ENCODE data around the gene RHAG.
A peak's percentile ranks its signal among the peaks of the same experiment; 100 is the strongest.
"Not testable (repeated sequence)": the region's sequence is repeated elsewhere in the genome, so short reads cannot be mapped to it uniquely, and the experiment has no call there.

RHAG gene

DNA sequence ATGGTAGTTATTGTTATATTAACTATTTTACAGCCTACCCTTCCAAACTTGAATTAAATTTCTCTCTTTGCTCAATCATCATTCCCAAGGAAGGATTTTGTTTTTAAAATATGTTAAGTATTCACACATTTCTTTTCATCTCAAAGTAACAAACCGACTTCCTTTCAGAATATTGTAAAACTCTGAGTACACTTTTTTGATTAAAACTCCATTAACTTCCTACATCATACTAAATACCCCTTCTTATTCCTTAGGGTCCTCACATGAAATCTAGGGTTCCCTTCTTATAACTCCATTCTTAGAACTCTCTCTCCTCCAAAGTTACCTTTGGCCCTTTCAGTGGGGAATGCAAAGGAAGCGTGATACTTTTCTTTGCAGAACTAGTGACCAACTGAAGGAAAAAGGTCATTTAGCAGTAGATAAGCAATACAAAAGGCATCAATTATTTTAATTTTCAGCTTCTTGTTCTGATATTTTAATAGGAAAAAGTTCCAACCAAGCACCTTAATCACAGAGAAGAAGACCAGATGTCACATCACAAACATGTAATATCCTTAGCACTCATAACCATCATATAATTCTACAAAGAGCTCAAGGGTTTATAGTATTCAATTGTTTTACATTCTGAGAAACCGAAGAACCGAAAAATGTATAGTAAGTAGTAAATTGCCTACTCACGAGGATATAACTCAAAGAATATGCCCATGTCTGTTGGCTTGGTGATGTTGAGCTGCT is 494 bp downstream of the RHAG start:
- DNase-seq (ENCODE audit: low read depth, low spot score) = no peak

DNA sequence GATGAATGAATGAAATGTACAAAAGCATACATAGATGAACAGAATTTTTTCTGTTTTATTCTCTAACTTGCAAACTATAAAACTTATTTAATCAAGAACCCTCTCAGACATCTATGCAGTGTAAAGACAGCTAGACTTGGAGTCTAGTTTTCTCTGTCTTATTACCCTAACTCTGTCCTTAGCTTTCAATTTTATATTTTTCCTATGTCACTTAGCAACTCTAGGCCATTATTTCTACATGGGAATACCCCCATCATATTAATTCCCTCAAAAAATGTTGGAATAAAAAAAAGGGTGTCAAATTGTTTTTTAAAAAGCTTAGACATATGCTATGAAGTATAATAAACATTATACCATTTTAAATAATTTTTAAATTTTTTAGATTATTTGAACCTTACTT is 1.2 kb downstream of the RHAG start:
- DNase-seq (ENCODE audit: low read depth, low spot score) = no peak

GRCh38 chr6:49634836-49635218 is 1.8 kb downstream of the RHAG start:
- DNase-seq (ENCODE audit: low read depth, low spot score) = no peak

- DNase-seq (ENCODE audit: low read depth, low spot score) = no peak
Observed at GRCh38 chr6:49634092-49634835, 2.4 kb downstream of the RHAG start.

DNA sequence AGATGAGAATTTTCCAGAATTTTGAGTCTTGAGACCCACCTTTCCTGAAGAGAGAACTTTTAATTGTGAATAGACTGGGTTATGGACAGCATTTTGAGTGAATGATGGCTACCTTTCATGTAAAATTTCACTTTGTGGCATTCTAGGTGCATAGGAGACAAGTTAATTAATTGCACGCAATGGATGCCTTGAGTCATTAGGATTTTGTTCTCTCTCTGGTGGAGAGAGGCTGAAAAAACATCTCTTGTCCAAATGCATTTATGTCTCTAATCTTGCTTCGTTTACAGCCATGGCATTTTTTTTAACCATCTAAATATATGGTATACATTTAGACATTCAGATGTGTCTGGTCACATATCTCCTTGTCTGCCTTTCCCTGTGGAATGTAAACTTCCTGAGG is 3.1 kb downstream of the RHAG start:
- DNase-seq (ENCODE audit: low read depth, low spot score) = no peak

- no peak for DNase-seq (ENCODE audit: low read depth, low spot score)
Observed at GRCh38 chr6:49632727-49633126, 3.9 kb downstream of the RHAG start.

- DNase-seq (ENCODE audit: low read depth, low spot score) = not testable (repeated sequence)
Observed at GRCh38 chr6:49629485-49630088, 7.1 kb downstream of the RHAG start.

- no peak for DNase-seq (ENCODE audit: low read depth, low spot score)
Observed at GRCh38 chr6:49626811-49627210, 9.8 kb downstream of the RHAG start.

GRCh38 chr6:49618257-49618656 is 18.4 kb downstream of the RHAG start:
- DNase-seq (ENCODE audit: low read depth, low spot score) = no peak

GRCh38 chr6:49614144-49614543 is 22.5 kb downstream of the RHAG start:
- DNase-seq (ENCODE audit: low read depth, low spot score) = not testable (repeated sequence)

DNA sequence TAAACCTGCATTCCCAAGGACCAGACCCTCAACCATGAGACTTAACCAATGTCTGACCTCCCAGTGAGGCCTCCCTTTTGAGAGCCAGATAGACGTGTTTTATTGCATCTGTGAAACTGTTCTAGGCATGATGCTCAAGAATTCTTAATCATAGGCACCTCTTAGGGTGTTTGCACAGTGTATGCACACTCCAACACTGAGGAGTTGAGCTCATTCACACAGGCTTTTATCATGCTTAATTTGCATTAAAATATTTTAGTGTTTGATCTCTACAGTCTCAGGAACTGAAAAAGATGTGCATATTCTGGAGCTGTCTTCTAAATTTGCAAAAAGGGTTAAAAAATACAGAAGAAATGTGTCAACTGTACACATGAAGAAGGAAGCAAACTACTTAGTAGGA is 27.4 kb downstream of the RHAG start:
- DNase-seq (ENCODE audit: low read depth, low spot score) = no peak

DNA sequence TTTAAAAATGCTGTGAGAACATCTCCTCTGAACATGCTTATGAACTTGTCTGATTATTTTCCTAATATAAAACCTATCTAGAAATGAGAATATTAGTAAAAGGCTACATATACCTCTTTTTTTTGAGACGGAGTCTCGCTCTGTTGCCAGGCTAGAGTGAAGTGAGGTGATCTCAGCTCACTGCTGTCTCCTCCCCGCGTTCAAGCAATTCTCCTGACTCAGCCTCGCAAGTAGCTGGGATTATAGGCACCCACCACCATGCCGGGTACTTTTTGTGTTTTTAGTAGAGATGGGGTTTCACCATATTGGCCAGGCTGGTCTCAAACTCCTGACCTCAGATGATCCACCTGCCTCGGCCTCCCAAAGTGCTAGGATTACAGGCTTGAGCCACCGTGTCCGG is 28.4 kb downstream of the RHAG start:
- not testable (repeated sequence) for DNase-seq (ENCODE audit: low read depth, low spot score)

- no peak for DNase-seq (ENCODE audit: low read depth, low spot score)
Observed at GRCh38 chr6:49607391-49607982, 29.2 kb downstream of the RHAG start.

DNA sequence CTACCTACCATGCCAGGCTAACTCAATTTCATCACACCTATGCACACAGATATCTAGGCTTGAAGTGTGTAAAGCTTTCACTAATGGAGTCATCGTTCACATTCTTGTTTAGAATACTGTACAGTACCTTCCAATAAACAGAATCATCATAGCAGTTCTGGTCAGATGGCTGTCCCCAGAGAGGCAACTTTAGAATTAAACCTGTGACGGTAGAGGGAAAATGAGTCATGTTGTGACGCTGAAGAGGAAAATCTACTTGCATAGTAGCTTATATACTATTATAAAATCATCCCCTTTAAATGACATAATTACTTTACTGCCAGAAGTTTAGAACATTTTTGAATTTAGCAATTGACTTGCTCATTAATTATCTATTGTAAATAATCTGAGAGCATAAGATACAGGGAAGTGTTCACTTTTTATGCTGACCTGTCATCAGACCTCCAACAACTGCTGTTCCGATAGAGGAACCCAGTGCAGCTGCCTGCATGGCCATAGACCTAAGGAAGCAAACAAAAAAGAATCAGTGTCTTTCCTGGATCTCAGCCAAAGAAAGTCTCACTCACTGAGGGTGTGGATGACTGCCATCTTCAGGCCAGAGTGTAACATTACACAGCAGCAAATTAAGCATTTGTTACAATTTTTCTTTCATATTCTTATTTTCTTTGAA is 29.8 kb downstream of the RHAG start:
- peak; percentile 86 for DNase-seq (ENCODE audit: low read depth, low spot score)

DNA sequence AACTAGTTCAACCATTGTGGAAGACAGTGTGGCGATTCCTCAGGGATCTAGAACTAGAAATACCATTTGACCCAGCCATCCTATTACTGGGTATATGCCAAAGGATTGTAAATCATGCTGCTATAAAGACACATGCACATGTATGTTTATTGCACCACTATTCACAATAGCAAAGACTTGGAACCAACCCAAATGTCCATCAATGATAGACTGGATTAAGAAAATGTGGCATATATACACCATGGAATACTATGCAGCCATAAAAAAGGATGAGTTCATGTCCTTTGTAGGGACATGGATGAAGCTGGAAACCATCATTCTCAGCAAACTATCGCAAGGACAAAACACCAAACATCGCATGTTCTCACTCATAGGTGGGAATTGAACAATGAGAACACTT is 32.6 kb downstream of the RHAG start:
- DNase-seq (ENCODE audit: low read depth, low spot score) = not testable (repeated sequence)

GRCh38 chr6:49587262-49587661 is 49.4 kb downstream of the RHAG start:
- DNase-seq (ENCODE audit: low read depth, low spot score) = not testable (repeated sequence)

GRCh38 chr6:49582529-49582928 is 54.1 kb downstream of the RHAG start:
- DNase-seq (ENCODE audit: low read depth, low spot score) = peak; percentile 40

GRCh38 chr6:49579649-49580048 is 57.0 kb downstream of the RHAG start:
- no peak for DNase-seq (ENCODE audit: low read depth, low spot score)

DNA sequence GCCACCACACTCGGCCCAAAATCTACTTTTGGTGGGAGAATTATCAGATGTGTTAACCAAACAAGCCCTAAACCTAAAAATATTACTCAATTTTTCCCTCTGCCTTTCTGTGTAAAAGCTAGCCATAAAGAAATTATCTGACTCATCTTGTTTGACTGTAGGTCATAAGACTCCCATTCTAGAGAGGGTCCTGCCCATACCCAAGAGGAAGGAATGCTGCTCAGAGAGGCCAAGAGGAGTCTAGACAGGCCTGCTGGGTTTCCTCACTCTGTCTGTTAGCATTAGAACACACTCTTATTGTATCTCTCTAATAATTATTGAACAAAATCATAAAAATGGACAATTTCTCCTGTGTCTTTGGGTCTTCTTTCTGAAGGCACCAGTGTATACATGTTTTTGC is 60.0 kb downstream of the RHAG start:
- no peak for DNase-seq (ENCODE audit: low read depth, low spot score)

- peak; percentile 42 for DNase-seq (ENCODE audit: low read depth, low spot score)
Observed at GRCh38 chr6:49570474-49571079, 66.1 kb downstream of the RHAG start.

DNA sequence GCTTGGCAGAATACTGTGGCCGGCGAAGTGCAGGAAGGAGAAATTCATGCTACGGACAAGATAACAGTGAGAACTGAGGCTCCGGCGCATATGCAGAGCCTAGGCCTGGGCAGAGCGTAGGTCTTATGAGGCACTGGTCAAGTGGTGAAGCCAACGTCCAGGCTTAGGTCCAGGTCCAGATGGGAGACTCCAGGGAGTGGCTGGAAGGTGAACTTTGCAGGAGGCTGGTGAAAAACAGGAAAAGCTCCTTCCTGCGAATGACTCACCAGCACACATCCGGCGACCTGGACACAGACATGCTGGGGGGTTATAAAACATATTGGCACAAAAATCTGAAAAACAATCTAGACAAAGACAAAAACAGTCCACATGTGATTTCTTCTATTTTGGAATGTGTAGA is 70.8 kb downstream of the RHAG start:
- DNase-seq (ENCODE audit: low read depth, low spot score) = no peak

Data from astrocyte of the hippocampus (primary cell).